ENCODE data around the gene PTCD3. TPM values are rescaled to one million over a fixed set of nuclear protein-coding genes. Genes with fewer than 3 reads are reported as not detected.

The PTCD3 gene
- 66.9 and 68.1 TPM in 2 replicates for total RNA-seq
- polyA plus RNA-seq: 58.6 and 59.3 TPM in 2 replicates
- polyA plus RNA-seq (2012): 28.4 and 30.5 TPM in 2 replicates
- 7.1 and 21.4 TPM in 2 replicates for polyA minus RNA-seq (ENCODE audit: low replicate concordance)

GRCh38 chr2:86105969-86106945, at the start of gene PTCD3:
Gene PTCD3 (plus strand): TSS chr2:86106235. CDS start chr2:86106248, 13 bp downstream.
- peak within 1 kb of the TSS; percentile 96 for H3K27ac ChIP-seq (ENCODE audit: insufficient read depth, low read length)
- H2AFZ ChIP-seq (ENCODE audit: low read length): peak within 1 kb of the TSS; percentile 98
- peaks cover 68% of the 10 kb centered on the region for H3K79me2 ChIP-seq (ENCODE audit: control insufficient read depth, insufficient read depth, low read length)
- peak within 1 kb of the TSS; percentile 82 to 95 (median 92) for H3K4me3 ChIP-seq (replicated peaks in 1 of 4; ENCODE audit: control extremely low read depth in 1 of 4, insufficient read depth in 1 of 4, low read depth in 3 of 4, low read length in 4 of 4)
- H3K27me3 ChIP-seq (ENCODE audit: control insufficient read depth, insufficient read depth, low read length): no peaks in the 10 kb centered on the region
- H3K4me1 ChIP-seq (ENCODE audit: control insufficient read depth, extremely low read depth, insufficient read depth, low read length): no peaks in the 10 kb centered on the region
- peaks cover 9% of the 10 kb centered on the region for H3K36me3 ChIP-seq (ENCODE audit: control insufficient read depth, insufficient read depth, low read length)
- H3K4me2 ChIP-seq (ENCODE audit: extremely low read depth, insufficient read depth, low read length): peak within 1 kb of the TSS; percentile 95
- no peaks in the 10 kb centered on the region for H3K9me3 ChIP-seq (ENCODE audit: control insufficient read depth, insufficient read depth, low read depth, low read length)
- peak within 1 kb of the TSS; percentile 79 for H3K9ac ChIP-seq (ENCODE audit: insufficient read depth, low read length)
- TF ChIP-seq EZH2 (IDR thresholded peaks at IDR 0.05; ENCODE audit: low read length, missing control alignments) (no peak), CTCF (conservative IDR thresholded peaks at IDR 0.05 in 1 of 2, IDR thresholded peaks at IDR 0.05 in 1 of 2; ENCODE audit: low read depth in 1 of 2, low read length in 2 of 2) (no peak)
- no peaks in the 10 kb centered on the region for H4K20me1 ChIP-seq (ENCODE audit: control insufficient read depth, extremely low read depth, insufficient read depth, low read length)
- DNase-seq (ENCODE audit: low read depth in 2 of 2): peak; percentile 96

GRCh38 chr2:86056590-86057331, 49.3 kb upstream of the PTCD3 start:
- Histone ChIP-seq H3K9me3 (ENCODE audit: control insufficient read depth, insufficient read depth, low read depth, low read length) (no peaks in the 10 kb centered on the region), H3K36me3 (ENCODE audit: control insufficient read depth, insufficient read depth, low read length) (peaks cover 7% of the 10 kb centered on the region), H4K20me1 (ENCODE audit: control insufficient read depth, extremely low read depth, insufficient read depth, low read length) (no peaks in the 10 kb centered on the region), H3K79me2 (ENCODE audit: control insufficient read depth, insufficient read depth, low read length) (no peaks in the 10 kb centered on the region), H3K4me1 (ENCODE audit: control insufficient read depth, extremely low read depth, insufficient read depth, low read length) (no peaks in the 10 kb centered on the region), H3K27ac (ENCODE audit: insufficient read depth, low read length) (no peak overlapping the region), H3K4me2 (ENCODE audit: extremely low read depth, insufficient read depth, low read length) (no peak overlapping the region), H3K9ac (ENCODE audit: insufficient read depth, low read length) (no peak overlapping the region), H3K4me3 (replicated peaks in 1 of 4; ENCODE audit: control extremely low read depth in 1 of 4, insufficient read depth in 1 of 4, low read depth in 3 of 4, low read length in 4 of 4) (no peak overlapping the region), H2AFZ (ENCODE audit: low read length) (no peak overlapping the region), H3K27me3 (ENCODE audit: control insufficient read depth, insufficient read depth, low read length) (no peaks in the 10 kb centered on the region)
- DNase-seq (ENCODE audit: low read depth in 2 of 2): peak in 1 of 2 donors; percentile 60
- TF ChIP-seq CTCF (conservative IDR thresholded peaks at IDR 0.05 in 1 of 2, IDR thresholded peaks at IDR 0.05 in 1 of 2; ENCODE audit: low read depth in 1 of 2, low read length in 2 of 2) (no peak), EZH2 (IDR thresholded peaks at IDR 0.05; ENCODE audit: low read length, missing control alignments) (no peak)

- Histone ChIP-seq H4K20me1 (ENCODE audit: control insufficient read depth, extremely low read depth, insufficient read depth, low read length) (no peaks in the 10 kb centered on the region), H3K36me3 (ENCODE audit: control insufficient read depth, insufficient read depth, low read length) (peaks cover 1% of the 10 kb centered on the region), H3K4me2 (ENCODE audit: extremely low read depth, insufficient read depth, low read length) (no peak overlapping the region), H3K27ac (ENCODE audit: insufficient read depth, low read length) (no peak overlapping the region), H3K4me1 (ENCODE audit: control insufficient read depth, extremely low read depth, insufficient read depth, low read length) (no peaks in the 10 kb centered on the region), H3K79me2 (ENCODE audit: control insufficient read depth, insufficient read depth, low read length) (no peaks in the 10 kb centered on the region), H2AFZ (ENCODE audit: low read length) (no peak overlapping the region), H3K9me3 (ENCODE audit: control insufficient read depth, insufficient read depth, low read depth, low read length) (no peaks in the 10 kb centered on the region), H3K9ac (ENCODE audit: insufficient read depth, low read length) (no peak overlapping the region), H3K27me3 (ENCODE audit: control insufficient read depth, insufficient read depth, low read length) (no peaks in the 10 kb centered on the region), H3K4me3 (replicated peaks in 1 of 4; ENCODE audit: control extremely low read depth in 1 of 4, insufficient read depth in 1 of 4, low read depth in 3 of 4, low read length in 4 of 4) (no peak overlapping the region)
- TF ChIP-seq CTCF (conservative IDR thresholded peaks at IDR 0.05 in 1 of 2, IDR thresholded peaks at IDR 0.05 in 1 of 2; ENCODE audit: low read depth in 1 of 2, low read length in 2 of 2) (no peak), EZH2 (IDR thresholded peaks at IDR 0.05; ENCODE audit: low read length, missing control alignments) (no peak)
- peak; percentile 74 to 80 for DNase-seq (ENCODE audit: low read depth in 2 of 2)
These were observed 44.0 kb upstream of the PTCD3 start for GRCh38 chr2:86062043-86062442.
